SW 1271 (cell line): ENCODE measurements around the gene DNER.
"Not testable (repeated sequence)": the region's sequence is repeated elsewhere in the genome, so short reads cannot be mapped to it uniquely, and the experiment has no call there.

Experiments used
- DNase-seq, 2 experiments: peaks; one replicate each; lab custom pipeline; 2025; lab: John Stamatoyannopoulos, UW

DNER gene

GRCh38 chr2:229571243-229571642, 143.1 kb downstream of the DNER start:
- DNase-seq = no peak

- no peak for DNase-seq
Measured at GRCh38 chr2:229566370-229566769, 148.0 kb downstream of the DNER start.

GRCh38 chr2:229564300-229564907, 150.0 kb downstream of the DNER start:
- no peak for DNase-seq

GRCh38 chr2:229563388-229563787, 151.0 kb downstream of the DNER start:
- no peak for DNase-seq

- no peak for DNase-seq
Measured at GRCh38 chr2:229562472-229563127, 151.8 kb downstream of the DNER start.

GRCh38 chr2:229559986-229560385, 154.4 kb downstream of the DNER start:
- no peak for DNase-seq

- no peak for DNase-seq
Measured at GRCh38 chr2:229553091-229553490, 161.3 kb downstream of the DNER start.

GRCh38 chr2:229543176-229543873, 171.0 kb downstream of the DNER start:
- DNase-seq = no peak

- DNase-seq = no peak
Measured at GRCh38 chr2:229539628-229540027, 174.7 kb downstream of the DNER start.

- no peak for DNase-seq
Measured at GRCh38 chr2:229531594-229531993, 182.8 kb downstream of the DNER start.

GRCh38 chr2:229530434-229530833, 183.9 kb downstream of the DNER start:
- DNase-seq = no peak

GRCh38 chr2:229528846-229529245, 185.5 kb downstream of the DNER start:
- no peak for DNase-seq

- no peak for DNase-seq
Measured at GRCh38 chr2:229526951-229527350, 187.4 kb downstream of the DNER start.

GRCh38 chr2:229524799-229525198, 189.6 kb downstream of the DNER start:
- no peak for DNase-seq

GRCh38 chr2:229523663-229524062, 190.7 kb downstream of the DNER start:
- no peak for DNase-seq

- no peak for DNase-seq
Measured at GRCh38 chr2:229521576-229521975, 192.8 kb downstream of the DNER start.

- no peak for DNase-seq
Measured at GRCh38 chr2:229520691-229521096, 193.7 kb downstream of the DNER start.

GRCh38 chr2:229519655-229520430, 194.5 kb downstream of the DNER start:
- no peak for DNase-seq

- DNase-seq = no peak
Measured at GRCh38 chr2:229514273-229514895, 200.0 kb downstream of the DNER start.

- DNase-seq = no peak
Measured at GRCh38 chr2:229511524-229511923, 202.8 kb downstream of the DNER start.

GRCh38 chr2:229506699-229507098, 207.7 kb downstream of the DNER start:
- not testable (repeated sequence) for DNase-seq
